Uterus (tissue), 2 donors: ENCODE measurements around the gene RPLP2.

Experiments
- POLR2A ChIP-seq, 2 donors: fragments of 450-650 bp; IDR thresholded peaks; one replicate each; pipeline ENCODE4 v1.6.1; 2016; ENCODE audit warnings: antibody characterized with exemption in 2 of 2, mild to moderate bottlenecking in 1 of 2, moderate library complexity in 1 of 2
- TF ChIP-seq, protein P1 (sequence below), 4 experiments: fragments of 200-600 bp in 2 of 4; fragments of 450-650 bp in 2 of 4; sonication (generic) in 2 of 4; IDR thresholded peaks; one replicate each; pipeline ENCODE4 v1.5.1; 2016 to 2019; ENCODE audit warnings: antibody characterized with exemption in 4 of 4, mild to moderate bottlenecking in 2 of 4, moderate library complexity in 1 of 4

DNA sequence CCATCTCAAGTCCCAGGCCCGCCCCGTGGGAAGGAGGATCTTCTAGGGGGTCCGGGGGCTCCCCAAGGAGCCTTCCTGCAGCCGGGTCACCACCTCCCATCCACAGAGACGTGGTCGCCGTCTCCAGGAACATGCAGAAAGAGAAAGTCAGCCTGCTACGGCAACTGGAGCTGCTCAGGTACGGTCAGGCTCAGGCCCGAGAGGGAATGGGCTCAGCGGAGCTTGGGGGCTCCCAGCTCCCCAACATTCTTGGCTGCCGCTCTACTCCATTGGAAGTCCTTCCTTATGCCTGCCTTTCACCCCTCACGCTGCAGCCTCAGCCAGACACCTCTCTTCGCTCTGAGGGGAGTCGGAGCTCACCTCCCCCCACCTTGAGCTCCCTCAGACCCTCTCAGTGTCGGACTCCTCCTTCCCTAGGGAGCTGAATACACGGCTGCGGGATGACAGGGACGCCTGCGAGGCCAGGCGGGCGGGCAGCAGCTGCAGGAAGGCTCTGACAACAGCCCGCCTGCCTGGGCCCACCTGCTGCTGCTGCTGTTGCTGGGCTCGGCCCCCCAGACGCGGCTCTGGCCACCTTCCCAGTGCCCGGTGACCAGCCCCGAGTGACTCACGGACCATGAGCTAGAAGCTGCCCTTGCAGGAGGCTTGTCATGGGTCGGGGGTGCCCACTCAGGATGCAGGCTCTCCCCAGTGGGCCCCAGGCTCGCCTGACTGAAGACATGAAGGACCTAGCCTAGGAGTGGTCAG lies 21.5 kb downstream of the RPLP2 start:
- TF ChIP-seq, protein P1, sequence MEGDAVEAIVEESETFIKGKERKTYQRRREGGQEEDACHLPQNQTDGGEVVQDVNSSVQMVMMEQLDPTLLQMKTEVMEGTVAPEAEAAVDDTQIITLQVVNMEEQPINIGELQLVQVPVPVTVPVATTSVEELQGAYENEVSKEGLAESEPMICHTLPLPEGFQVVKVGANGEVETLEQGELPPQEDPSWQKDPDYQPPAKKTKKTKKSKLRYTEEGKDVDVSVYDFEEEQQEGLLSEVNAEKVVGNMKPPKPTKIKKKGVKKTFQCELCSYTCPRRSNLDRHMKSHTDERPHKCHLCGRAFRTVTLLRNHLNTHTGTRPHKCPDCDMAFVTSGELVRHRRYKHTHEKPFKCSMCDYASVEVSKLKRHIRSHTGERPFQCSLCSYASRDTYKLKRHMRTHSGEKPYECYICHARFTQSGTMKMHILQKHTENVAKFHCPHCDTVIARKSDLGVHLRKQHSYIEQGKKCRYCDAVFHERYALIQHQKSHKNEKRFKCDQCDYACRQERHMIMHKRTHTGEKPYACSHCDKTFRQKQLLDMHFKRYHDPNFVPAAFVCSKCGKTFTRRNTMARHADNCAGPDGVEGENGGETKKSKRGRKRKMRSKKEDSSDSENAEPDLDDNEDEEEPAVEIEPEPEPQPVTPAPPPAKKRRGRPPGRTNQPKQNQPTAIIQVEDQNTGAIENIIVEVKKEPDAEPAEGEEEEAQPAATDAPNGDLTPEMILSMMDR (IDR thresholded peaks at IDR 0.05), result no peak
- no peak for TF ChIP-seq POLR2A (IDR thresholded peaks at IDR 0.05)
